Prostate gland (tissue), 2 donors: ENCODE data around the gene KAZALD1.

Experiments used
- CTCF ChIP-seq, 4 experiments: fragments of 200-600 bp in 2 of 4; fragments of 450-650 bp in 2 of 4; sonication (generic) in 2 of 4; IDR thresholded peaks; 1 replicate in 3 of 4; 2 replicates in 1 of 4; pipeline ENCODE4 v1.5.1; 2016 to 2019; ENCODE audit warnings: antibody characterized with exemption in 4 of 4, mild to moderate bottlenecking in 2 of 4, moderate library complexity in 2 of 4
- POLR2A ChIP-seq: fragments of 450-650 bp; IDR thresholded peaks from one replicate; pipeline ENCODE4 v1.6.1; 2016; ENCODE audit warnings: antibody characterized with exemption, mild to moderate bottlenecking
- POLR2AphosphoS5 ChIP-seq: sonication (generic); formaldehyde crosslinking; IDR thresholded peaks from one replicate; pipeline ENCODE4 v1.6.1; 2017; ENCODE audit warnings: antibody characterized with exemption

GRCh38 chr10:101012525-101013364 is 49.0 kb upstream of the KAZALD1 start:
- TF ChIP-seq CTCF (IDR thresholded peaks at IDR 0.05) (peak; percentile 69 to 96 (median 84)), POLR2A (no peak), POLR2AphosphoS5 (peak; percentile 71)
